Hepatocyte (in vitro differentiated cells): Measurements from ENCODE around the gene USP6NL. TPM values are rescaled to one million over a fixed set of nuclear protein-coding genes. Genes with fewer than 3 reads are reported as not detected.

Source experiments
- DNase-seq: peaks from one replicate; pipeline ENCODE4 v3.0.0-alpha.2; 2016; ENCODE audit warnings: low spot score
- H2AFZ ChIP-seq: fragments of 200-600 bp; sonication (generic); 2 replicates; pipeline ENCODE4 v1.6.0; 2016; ENCODE audit warnings: antibody characterized with exemption, mild to moderate bottlenecking
- H3K27ac ChIP-seq: fragments of 200-600 bp; sonication (generic); 2 replicates; pipeline ENCODE4 v1.5.1; 2016; ENCODE audit warnings: mild to moderate bottlenecking
- H3K27me3 ChIP-seq: fragments of 200-600 bp; sonication (generic); 2 replicates; pipeline ENCODE4 v1.6.1; 2016
- H3K36me3 ChIP-seq: fragments of 200-600 bp; sonication (generic); replicated peaks from 2 replicates; pipeline ENCODE4 v1.5.1; 2016; ENCODE audit warnings: low read depth; ENCODE audit not compliant: insufficient read depth
- H3K4me1 ChIP-seq: fragments of 200-600 bp; sonication (generic); 2 replicates; pipeline ENCODE4 v1.5.1; 2016; ENCODE audit warnings: mild to moderate bottlenecking, moderate library complexity; ENCODE audit not compliant: insufficient read depth
- H3K4me2 ChIP-seq: fragments of 200-600 bp; sonication (generic); 2 replicates; pipeline ENCODE4 v1.6.0; 2016
- H3K4me3 ChIP-seq: fragments of 200-600 bp; sonication (generic); 2 replicates; pipeline ENCODE4 v1.5.1; 2016; ENCODE audit warnings: mild to moderate bottlenecking
- H3K79me2 ChIP-seq: fragments of 200-600 bp; sonication (generic); 2 replicates; pipeline ENCODE4 v1.6.0; 2017; ENCODE audit warnings: mild to moderate bottlenecking
- H3K9me2 ChIP-seq: fragments of 200-600 bp; sonication (generic); replicated peaks from 2 replicates; pipeline ENCODE4 v1.6.0; 2017; ENCODE audit warnings: mild to moderate bottlenecking; ENCODE audit not compliant: insufficient read depth
- H3K9me3 ChIP-seq: fragments of 200-600 bp; sonication (generic); 2 replicates; pipeline ENCODE4 v1.5.1; 2016; ENCODE audit warnings: low read depth, mild to moderate bottlenecking
- H4K20me1 ChIP-seq: fragments of 200-600 bp; sonication (generic); 2 replicates; pipeline ENCODE4 v1.6.0; 2016; ENCODE audit warnings: mild to moderate bottlenecking; ENCODE audit not compliant: insufficient read depth, poor library complexity, severe bottlenecking
- CTCF ChIP-seq: fragments of 200-600 bp; sonication (generic); IDR thresholded peaks from 2 replicates; pipeline ENCODE4 v1.5.1; 2016; ENCODE audit warnings: antibody characterized with exemption, mild to moderate bottlenecking; ENCODE audit not compliant: poor library complexity
- EZH2 ChIP-seq: fragments of 200-600 bp; sonication (generic); IDR thresholded peaks from 2 replicates; pipeline ENCODE4 v1.6.1; 2016; ENCODE audit warnings: antibody characterized with exemption, mild to moderate bottlenecking, borderline replicate concordance
- EZH2phosphoT487 ChIP-seq: fragments of 200-600 bp; sonication (generic); IDR thresholded peaks from one replicate; pipeline ENCODE4 v1.6.1; 2018; ENCODE audit warnings: antibody characterized with exemption, mild to moderate bottlenecking, low read depth, moderate library complexity; ENCODE audit not compliant: unreplicated experiment, severe bottlenecking
- WGBS: methylation state at CpG from one replicate; pipeline ENCODE4 v1.1.6; 2016; ENCODE audit warnings: low lambda C conversion rate; ENCODE audit errors: missing lambda C conversion rate; 5-methylcytosine and 5-hydroxymethylcytosine counted together
- polyA plus RNA-seq: library from polyadenylated mRNA; unstranded; fragments of >200 nt; fragmentation: Nextera tagmentation; extraction: Ambion mirVana; gene quantifications from 2 replicates; pipeline ENCODE4 v1.2.1, GENCODE V29; 2016
- total RNA-seq: library from RNA; depleted of rRNA; stranded (reverse); fragments of >200 nt; gene quantifications from 2 replicates; pipeline ENCODE4 v1.2.3, GENCODE V29; 2014

The USP6NL gene
- total and polyA plus RNA-seq, 2 experiments from 2014 or later, result 14.9 to 20.8 TPM

GRCh38 chr10:11533328-11533781 lies 78.1 kb downstream of the USP6NL start:
- no peak overlapping the region for H3K4me3 ChIP-seq
- no peaks in the 10 kb centered on the region for H3K36me3 ChIP-seq
- peak; percentile 24 for DNase-seq
- peak overlapping the region; percentile 48 for H3K27ac ChIP-seq
- TF ChIP-seq CTCF, result peak; percentile 15
- no peak for TF ChIP-seq EZH2
- no peak overlapping the region for H3K4me2 ChIP-seq
- H4K20me1 ChIP-seq, result peaks cover 2% of the 10 kb centered on the region
- H2AFZ ChIP-seq, result no peak overlapping the region
- H3K4me1 ChIP-seq, result peaks cover 17% of the 10 kb centered on the region
- H3K27me3 ChIP-seq, result no peaks in the 10 kb centered on the region
- H3K9me3 ChIP-seq, result no peaks in the 10 kb centered on the region
- H3K9me2 ChIP-seq, result no peaks in the 10 kb centered on the region
- H3K79me2 ChIP-seq, result peaks cover 81% of the 10 kb centered on the region

- no peaks in the 10 kb centered on the region for H3K9me2 ChIP-seq
- peak overlapping the region; percentile 11 for H3K4me2 ChIP-seq
- H2AFZ ChIP-seq, result no peak overlapping the region
- no peak for TF ChIP-seq EZH2
- TF ChIP-seq CTCF, result no peak
- no peak for TF ChIP-seq EZH2phosphoT487
- no peak overlapping the region for H3K4me3 ChIP-seq
- no peaks in the 10 kb centered on the region for H3K27me3 ChIP-seq
- DNase-seq, result no peak
- peaks cover 83% of the 10 kb centered on the region for H3K79me2 ChIP-seq
- H3K4me1 ChIP-seq, result peaks cover 17% of the 10 kb centered on the region
- H4K20me1 ChIP-seq, result peaks cover 2% of the 10 kb centered on the region
- H3K27ac ChIP-seq, result peak overlapping the region; percentile 7
- 66% methylated on average over 4 of the region's 4 CpGs for WGBS
- H3K9me3 ChIP-seq, result no peaks in the 10 kb centered on the region
- no peaks in the 10 kb centered on the region for H3K36me3 ChIP-seq
Measured at GRCh38 chr10:11532306-11532705, 79.1 kb downstream of the USP6NL start.

- H3K4me3 ChIP-seq, result no peak overlapping the region
- no peak overlapping the region for H2AFZ ChIP-seq
- no peaks in the 10 kb centered on the region for H3K9me3 ChIP-seq
- H3K4me2 ChIP-seq, result no peak overlapping the region
- DNase-seq, result no peak
- H3K9me2 ChIP-seq, result no peaks in the 10 kb centered on the region
- peaks cover 17% of the 10 kb centered on the region for H3K4me1 ChIP-seq
- TF ChIP-seq EZH2phosphoT487 (no peak), CTCF (no peak), EZH2 (no peak)
- peaks cover 69% of the 10 kb centered on the region for H3K79me2 ChIP-seq
- H3K27me3 ChIP-seq, result no peaks in the 10 kb centered on the region
- WGBS, result 73% methylated on average over 5 of the region's 5 CpGs
- no peaks in the 10 kb centered on the region for H3K36me3 ChIP-seq
- H4K20me1 ChIP-seq, result peaks cover 2% of the 10 kb centered on the region
- H3K27ac ChIP-seq, result no peak overlapping the region
Measured at GRCh38 chr10:11530806-11531205, 80.6 kb downstream of the USP6NL start.

GRCh38 chr10:11529276-11529903 lies 82.1 kb downstream of the USP6NL start:
- H3K9me2 ChIP-seq, result no peaks in the 10 kb centered on the region
- 81% methylated on average over 1 of the region's 1 CpG for WGBS
- H3K79me2 ChIP-seq, result peaks cover 55% of the 10 kb centered on the region
- H3K27ac ChIP-seq, result no peak overlapping the region
- peaks cover 17% of the 10 kb centered on the region for H3K4me1 ChIP-seq
- no peak overlapping the region for H3K4me3 ChIP-seq
- no peaks in the 10 kb centered on the region for H3K27me3 ChIP-seq
- no peak overlapping the region for H3K4me2 ChIP-seq
- H2AFZ ChIP-seq, result no peak overlapping the region
- no peak for TF ChIP-seq CTCF
- no peak for TF ChIP-seq EZH2phosphoT487
- TF ChIP-seq EZH2, result no peak
- no peak for DNase-seq
- H3K36me3 ChIP-seq, result no peaks in the 10 kb centered on the region
- no peaks in the 10 kb centered on the region for H4K20me1 ChIP-seq
- no peaks in the 10 kb centered on the region for H3K9me3 ChIP-seq
